GM10266 (cell line): Measurements from ENCODE around the gene CLDN1.

ENCODE experiments used
- DNase-seq: peaks from one replicate; pipeline ENCODE4 v3.0.0; 2012; ENCODE audit errors: extremely low spot score
- CTCF ChIP-seq: IDR thresholded peaks from 2 replicates; pipeline ENCODE4 v1.5.1; 2012; ENCODE audit warnings: mild to moderate bottlenecking, low read depth; ENCODE audit not compliant: control insufficient read depth, insufficient read depth; ENCODE audit errors: missing control alignments

The CLDN1 gene

GRCh38 chr3:190320594-190321362 is 1.5 kb downstream of the CLDN1 start:
- TF ChIP-seq CTCF = no peak
- no peak for DNase-seq

- TF ChIP-seq CTCF = no peak
- no peak for DNase-seq
Measured at GRCh38 chr3:190319660-190320059, 2.6 kb downstream of the CLDN1 start.

GRCh38 chr3:190318666-190319065 is 3.6 kb downstream of the CLDN1 start:
- DNase-seq = no peak
- TF ChIP-seq CTCF = no peak

- no peak for DNase-seq
- no peak for TF ChIP-seq CTCF
Measured at GRCh38 chr3:190314741-190315140, 7.5 kb downstream of the CLDN1 start.

- TF ChIP-seq CTCF = no peak
- DNase-seq = no peak
Measured at GRCh38 chr3:190309414-190309813, 12.8 kb downstream of the CLDN1 start.

- no peak for DNase-seq
- TF ChIP-seq CTCF = no peak
Measured at GRCh38 chr3:190308154-190308553, 14.1 kb downstream of the CLDN1 start.

GRCh38 chr3:190307164-190307545 is 15.1 kb downstream of the CLDN1 start:
- no peak for TF ChIP-seq CTCF
- DNase-seq = no peak
